Kasumi-1 (cell line): ENCODE measurements around the gene S100A3.

Experiments
- DNase-seq, 2 experiments: peaks; one replicate each; lab custom pipeline; 2025; lab: John Stamatoyannopoulos, UW

S100A3 gene

GRCh38 chr1:153547560-153548551 is 1.2 kb downstream of the S100A3 start:
- no peak for DNase-seq

DNA sequence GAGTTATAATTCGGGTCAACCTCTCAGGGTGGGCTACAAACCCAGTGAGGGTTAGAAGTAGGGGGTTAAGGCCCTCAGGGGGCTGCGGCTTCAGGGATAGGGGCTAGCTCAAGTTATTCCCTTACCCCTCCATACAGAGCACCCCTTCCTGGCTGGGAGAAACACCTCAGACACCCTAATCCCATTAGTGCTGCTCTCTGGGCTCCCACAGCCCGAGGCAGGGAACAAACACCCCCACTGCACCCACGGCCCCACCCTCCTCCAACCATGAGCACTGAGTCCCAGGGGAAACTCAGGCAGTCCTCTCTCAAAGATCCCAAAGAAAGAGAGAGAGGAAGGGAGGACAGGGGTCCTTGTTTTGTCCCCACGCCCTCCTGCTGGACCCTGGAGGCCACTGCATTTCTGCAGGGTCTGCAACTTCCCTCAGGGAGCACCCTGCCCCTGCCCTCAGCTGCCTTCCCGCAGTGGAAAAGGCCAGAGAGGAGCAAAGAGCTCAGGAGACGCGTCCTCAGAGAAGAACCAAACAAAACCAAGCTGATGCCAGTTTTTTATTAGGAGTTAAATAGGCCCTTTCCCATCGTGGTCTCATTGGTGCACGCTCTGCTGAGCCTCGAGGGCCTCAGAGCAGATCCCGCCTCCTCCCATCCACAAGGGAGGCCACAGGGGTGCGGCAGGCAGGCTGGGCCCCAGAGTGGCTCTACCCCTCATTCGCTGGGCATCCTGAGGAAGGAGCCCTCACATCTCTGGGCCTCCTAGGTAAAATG is 2.1 kb downstream of the S100A3 start:
- DNase-seq: no peak

GRCh38 chr1:153546371-153546770 is 2.7 kb downstream of the S100A3 start:
- DNase-seq: no peak

- DNase-seq: peak; percentile 90 to 94
These were observed 3.7 kb downstream of the S100A3 start, which contains the start of gene S100A4 for GRCh38 chr1:153545067-153546055. Gene S100A4, minus strand, starts transcription at chr1:153545806. Its CDS starts 1,012 bp downstream, at chr1:153544794.

- no peak for DNase-seq
These were observed 4.5 kb downstream of the S100A3 start for GRCh38 chr1:153544453-153545066.

DNA sequence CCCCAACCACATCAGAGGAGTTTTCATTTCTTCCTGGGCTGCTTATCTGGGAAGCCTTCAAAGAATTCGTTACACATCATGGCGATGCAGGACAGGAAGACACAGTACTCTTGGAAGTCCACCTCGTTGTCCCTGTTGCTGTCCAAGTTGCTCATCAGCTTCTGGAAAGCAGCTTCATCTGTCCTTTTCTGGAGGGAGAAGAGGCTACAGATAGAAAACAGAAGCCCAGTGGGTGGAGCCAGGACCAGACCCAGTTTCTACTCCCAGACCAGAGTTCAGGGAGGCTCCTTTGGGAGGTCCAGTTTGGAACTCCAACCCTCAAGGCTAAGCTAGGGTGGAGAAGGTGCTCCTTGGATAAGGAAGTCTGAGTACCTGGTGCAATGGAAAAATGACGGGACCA is 5.3 kb downstream of the S100A3 start:
- no peak for DNase-seq

- DNase-seq: no peak
These were observed 5.9 kb downstream of the S100A3 start for GRCh38 chr1:153542956-153543711.

GRCh38 chr1:153541641-153542590 is 7.1 kb downstream of the S100A3 start:
- DNase-seq: no peak

- DNase-seq: peak; percentile 81 to 84
These were observed 8.4 kb downstream of the S100A3 start, which contains the start of gene S100A5 for GRCh38 chr1:153540394-153541361. Gene S100A5, minus strand, starts transcription at chr1:153540934. Its CDS starts 743 bp downstream, at chr1:153540191.

DNA sequence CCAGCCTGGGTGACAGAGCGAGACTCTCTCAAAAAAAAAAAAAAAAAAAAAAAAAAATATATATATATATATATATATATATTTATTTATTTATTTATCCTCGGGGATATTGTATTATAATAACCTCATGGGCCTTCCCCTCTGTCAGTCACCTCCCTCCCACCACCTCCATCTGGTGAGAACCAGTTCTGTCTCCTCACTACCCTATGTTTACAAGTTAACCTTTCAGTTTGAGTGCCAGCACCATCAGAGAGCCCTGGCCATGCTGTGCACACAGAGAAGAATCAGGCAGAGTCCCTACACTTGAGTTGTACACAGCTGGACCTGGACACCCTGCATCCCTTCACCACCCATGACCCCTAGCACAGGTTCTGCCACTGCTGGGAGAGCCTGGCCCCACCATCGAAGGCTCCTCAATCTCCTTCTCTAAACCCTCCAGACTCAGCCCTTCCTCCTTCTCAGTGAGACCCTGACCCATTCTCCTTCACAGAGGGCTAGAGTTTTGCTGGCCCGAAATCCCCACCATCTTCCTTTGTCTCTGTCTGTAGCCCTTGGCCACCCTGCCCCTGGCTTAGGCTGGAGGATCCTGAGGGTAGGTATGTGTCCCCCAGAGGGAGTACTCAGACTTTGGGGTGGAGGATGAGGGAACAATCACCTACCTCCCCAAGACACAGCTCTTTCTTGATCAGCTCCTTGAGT is 9.5 kb downstream of the S100A3 start:
- no peak for DNase-seq

DNA sequence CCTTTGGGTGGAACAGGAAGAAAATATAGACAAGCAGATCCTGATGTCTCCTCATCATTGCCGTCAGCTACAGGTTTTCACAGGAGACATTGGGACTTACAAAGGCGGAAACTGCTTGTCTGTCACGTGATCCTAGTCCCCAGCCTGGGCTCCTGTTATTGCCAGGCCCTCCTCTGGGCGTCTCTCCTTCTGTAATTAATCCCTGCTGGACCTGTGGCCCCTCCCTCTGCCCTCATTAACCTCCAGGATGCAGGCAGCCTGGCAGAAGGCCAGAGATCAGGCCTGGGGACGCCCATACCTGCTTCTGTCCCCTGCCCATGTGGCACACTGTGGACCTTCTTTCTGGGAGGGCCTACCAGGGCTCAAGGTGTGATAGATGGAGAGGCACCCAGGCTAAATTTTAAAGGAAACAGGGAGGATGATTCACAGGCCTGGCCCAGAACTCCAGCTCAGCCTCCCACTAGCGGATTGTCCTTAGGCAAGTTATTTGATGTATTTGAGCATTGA is 10.7 kb downstream of the S100A3 start:
- DNase-seq: no peak

DNA sequence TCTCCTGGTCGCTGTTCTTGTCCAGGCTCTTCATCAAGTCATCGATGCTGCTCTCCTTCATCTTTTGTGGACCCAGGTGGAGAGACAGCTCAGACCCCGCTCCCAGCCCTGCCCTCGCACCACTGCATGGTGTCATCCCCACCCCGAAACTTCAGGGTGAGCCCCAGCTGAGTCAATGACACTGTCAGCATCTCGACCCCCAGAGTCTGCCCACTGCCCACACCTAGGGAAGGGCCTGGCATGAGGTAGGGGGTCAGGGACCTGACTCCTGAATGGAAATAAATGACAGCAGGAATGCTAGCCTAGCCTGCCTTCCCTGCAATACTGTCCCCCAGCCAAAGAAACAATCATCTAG is 11.7 kb downstream of the S100A3 start:
- no peak for DNase-seq

GRCh38 chr1:153536671-153537375 is 12.2 kb downstream of the S100A3 start:
- no peak for DNase-seq

- peak in 1 of 2 experiments; percentile 21 for DNase-seq
These were observed 12.9 kb downstream of the S100A3 start for GRCh38 chr1:153536012-153536670.

DNA sequence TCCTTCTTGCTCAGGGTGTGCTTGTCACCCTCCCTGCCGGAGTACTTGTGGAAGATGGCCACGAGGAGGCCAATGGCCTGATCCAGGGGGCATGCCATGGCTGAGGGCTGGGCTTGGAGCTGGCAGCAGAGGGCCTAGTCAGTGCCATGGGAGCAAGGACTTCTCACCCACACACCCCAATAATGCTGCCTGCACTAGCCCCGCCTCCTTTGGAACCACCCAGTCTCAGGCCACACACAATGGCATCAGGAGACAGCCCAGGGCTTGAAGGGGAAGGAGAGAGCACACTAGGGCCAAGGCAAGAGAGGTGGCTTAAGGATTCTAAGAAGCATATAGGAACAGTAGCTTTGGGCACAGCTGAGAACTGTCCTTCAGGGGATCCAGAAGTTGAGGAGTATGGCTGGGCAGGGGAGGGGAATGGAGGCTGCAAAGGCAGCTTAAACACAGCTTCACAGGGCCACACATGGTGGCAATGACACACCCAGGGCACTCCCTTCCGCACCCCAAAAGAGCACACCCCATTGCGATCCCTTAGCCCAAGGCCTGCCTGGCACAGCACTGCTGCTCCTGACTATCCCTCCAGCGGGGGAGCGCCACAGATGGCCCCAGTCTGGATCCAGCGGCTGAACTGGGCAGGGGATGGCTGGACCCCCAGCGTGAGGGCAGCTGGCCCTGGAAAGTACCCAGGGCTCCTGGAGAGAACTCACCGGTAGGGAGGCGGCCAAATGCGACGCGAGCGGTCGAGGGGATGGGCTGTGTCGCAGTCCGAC is 13.6 kb downstream of the S100A3 start, which contains the start of gene S100A6:
Gene S100A6, minus strand, starts transcription at position 750 of the 770 bp plus-strand sequence. Its CDS starts 652 bp downstream, at position 98.
- DNase-seq: no peak
